Measurements from ENCODE around the gene PCDH10.

The PCDH10 gene

DNA sequence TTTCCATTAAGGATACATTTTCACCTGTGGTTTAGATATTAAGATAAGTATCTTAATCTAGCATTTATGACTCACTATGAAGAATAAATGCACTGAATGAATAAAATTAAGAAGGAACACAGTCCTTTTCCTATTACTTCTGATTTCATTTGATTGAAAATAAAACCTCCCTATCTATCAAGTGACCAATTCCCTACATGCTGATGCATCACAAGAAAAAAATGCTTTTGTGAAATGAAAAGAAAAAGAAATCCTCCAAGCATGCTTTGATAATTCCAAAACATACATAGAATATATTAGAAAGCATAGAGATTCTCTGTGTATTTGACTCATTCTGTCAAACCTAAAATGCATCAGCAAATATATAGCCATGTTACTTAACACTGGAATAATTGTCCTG, 37.1 kb downstream of the PCDH10 start:
- Histone ChIP-seq H3K9ac (no peak overlapping the region), H3K36me3 (ENCODE audit: insufficient read depth) (no peaks in the 10 kb centered on the region), H3K27ac (no peak overlapping the region), H3K4me1 (ENCODE audit: low read depth, poor library complexity, severe bottlenecking) (peaks cover 19% of the 10 kb centered on the region), H3K4me2 (no peak overlapping the region), H4K20me1 (ENCODE audit: insufficient read depth) (no peaks in the 10 kb centered on the region), H3K27me3 (ENCODE audit: insufficient read depth, low read depth) (no peaks in the 10 kb centered on the region), H3K79me2 (ENCODE audit: insufficient read depth, low read depth) (no peaks in the 10 kb centered on the region), H2AFZ (ENCODE audit: low read depth) (no peak overlapping the region), H3K4me3 (IDR thresholded peaks at IDR 0.05; ENCODE audit: insufficient read depth, low read depth, low read length) (no peak overlapping the region)
- TF ChIP-seq, protein P1, sequence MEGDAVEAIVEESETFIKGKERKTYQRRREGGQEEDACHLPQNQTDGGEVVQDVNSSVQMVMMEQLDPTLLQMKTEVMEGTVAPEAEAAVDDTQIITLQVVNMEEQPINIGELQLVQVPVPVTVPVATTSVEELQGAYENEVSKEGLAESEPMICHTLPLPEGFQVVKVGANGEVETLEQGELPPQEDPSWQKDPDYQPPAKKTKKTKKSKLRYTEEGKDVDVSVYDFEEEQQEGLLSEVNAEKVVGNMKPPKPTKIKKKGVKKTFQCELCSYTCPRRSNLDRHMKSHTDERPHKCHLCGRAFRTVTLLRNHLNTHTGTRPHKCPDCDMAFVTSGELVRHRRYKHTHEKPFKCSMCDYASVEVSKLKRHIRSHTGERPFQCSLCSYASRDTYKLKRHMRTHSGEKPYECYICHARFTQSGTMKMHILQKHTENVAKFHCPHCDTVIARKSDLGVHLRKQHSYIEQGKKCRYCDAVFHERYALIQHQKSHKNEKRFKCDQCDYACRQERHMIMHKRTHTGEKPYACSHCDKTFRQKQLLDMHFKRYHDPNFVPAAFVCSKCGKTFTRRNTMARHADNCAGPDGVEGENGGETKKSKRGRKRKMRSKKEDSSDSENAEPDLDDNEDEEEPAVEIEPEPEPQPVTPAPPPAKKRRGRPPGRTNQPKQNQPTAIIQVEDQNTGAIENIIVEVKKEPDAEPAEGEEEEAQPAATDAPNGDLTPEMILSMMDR (conservative IDR thresholded peaks at IDR 0.05; ENCODE audit: low read depth, low read length): no peak

DNA sequence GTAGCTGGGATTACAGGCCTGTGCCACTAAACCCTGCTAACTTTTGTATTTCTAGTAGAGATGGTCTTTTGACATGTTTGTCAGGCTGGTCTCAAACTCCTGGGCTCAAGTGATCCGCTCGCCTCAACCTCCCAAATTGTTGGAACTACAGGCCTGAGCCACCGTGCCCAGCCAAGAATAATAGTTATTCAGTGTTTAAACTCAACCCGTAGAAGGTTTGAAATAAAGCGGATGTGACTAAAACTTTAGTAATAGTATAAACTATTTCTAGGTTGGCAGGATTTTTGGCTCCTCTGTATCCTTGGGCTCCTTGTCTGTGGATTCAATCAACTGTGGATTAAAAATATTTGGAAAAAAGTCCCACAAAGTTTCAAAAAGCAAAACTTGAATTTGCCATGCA, 37.8 kb downstream of the PCDH10 start:
- Histone ChIP-seq H3K27me3 (ENCODE audit: insufficient read depth, low read depth) (no peaks in the 10 kb centered on the region), H3K27ac (no peak overlapping the region), H3K9ac (no peak overlapping the region), H3K36me3 (ENCODE audit: insufficient read depth) (no peaks in the 10 kb centered on the region), H4K20me1 (ENCODE audit: insufficient read depth) (no peaks in the 10 kb centered on the region), H3K4me1 (ENCODE audit: low read depth, poor library complexity, severe bottlenecking) (peaks cover 19% of the 10 kb centered on the region), H3K4me2 (no peak overlapping the region), H2AFZ (ENCODE audit: low read depth) (no peak overlapping the region), H3K4me3 (IDR thresholded peaks at IDR 0.05; ENCODE audit: insufficient read depth, low read depth, low read length) (no peak overlapping the region), H3K79me2 (ENCODE audit: insufficient read depth, low read depth) (no peaks in the 10 kb centered on the region)
- TF ChIP-seq, protein P1 (conservative IDR thresholded peaks at IDR 0.05; ENCODE audit: low read depth, low read length): no peak

DNA sequence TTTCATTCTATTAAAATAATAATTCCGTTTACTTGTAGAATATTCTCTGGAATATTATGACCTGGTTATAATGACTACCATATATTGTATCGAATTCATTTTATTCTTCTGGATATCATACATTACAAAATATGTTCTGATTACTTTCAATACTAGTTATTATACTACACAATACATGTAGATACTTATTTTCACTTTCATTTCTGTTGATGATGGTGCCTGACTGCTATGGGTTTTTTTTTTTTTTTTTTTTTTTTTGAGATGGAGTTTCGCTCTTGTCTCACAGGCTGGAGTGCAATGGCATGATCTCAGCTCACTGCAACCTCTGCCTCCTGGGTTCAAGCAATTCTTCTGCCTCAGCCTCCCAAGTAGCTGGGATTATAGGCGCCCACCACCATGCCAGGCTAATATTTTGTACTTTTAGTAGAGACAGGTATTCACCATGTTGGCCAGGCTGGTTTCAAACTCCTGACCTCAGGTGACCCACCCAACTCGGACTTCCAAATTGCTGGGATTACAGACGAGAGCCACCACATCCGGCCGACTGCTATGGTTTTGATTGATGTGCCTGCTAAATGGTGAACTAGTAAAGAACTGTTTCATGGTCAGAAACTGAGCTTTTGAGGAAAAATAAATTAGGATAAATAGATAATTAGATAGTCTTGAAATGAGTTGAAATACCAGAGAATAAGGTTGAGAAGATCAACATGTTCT, 39.5 kb downstream of the PCDH10 start:
- H2AFZ ChIP-seq (ENCODE audit: low read depth): peak overlapping the region; percentile 37

DNA sequence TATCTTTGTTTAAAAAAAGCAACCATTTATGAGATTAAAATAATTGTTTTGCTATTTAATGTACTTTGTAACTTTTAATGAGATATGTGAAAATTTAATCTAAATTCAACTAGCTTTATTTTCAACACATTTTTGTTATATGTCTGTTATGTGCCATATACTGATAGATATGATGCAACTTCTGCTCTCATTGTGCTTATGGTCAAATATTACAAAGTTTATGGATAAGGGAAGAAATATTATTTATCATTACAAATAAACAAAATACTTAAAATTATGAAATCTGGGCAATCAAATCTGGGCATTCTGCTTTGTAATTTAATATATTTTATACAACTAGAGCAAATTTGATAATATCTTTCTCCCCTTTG, 40.0 kb downstream of the PCDH10 start:
- Histone ChIP-seq H3K4me3 (IDR thresholded peaks at IDR 0.05; ENCODE audit: insufficient read depth, low read depth, low read length) (no peak overlapping the region), H3K27ac (peak overlapping the region; percentile 45), H3K4me2 (peak overlapping the region; percentile 40), H3K36me3 (ENCODE audit: insufficient read depth) (no peaks in the 10 kb centered on the region), H2AFZ (ENCODE audit: low read depth) (peak overlapping the region; percentile 37; the same call in 1 of the 2 replicates), H4K20me1 (ENCODE audit: insufficient read depth) (no peaks in the 10 kb centered on the region), H3K9ac (0 out of 2 replicates have a peak overlapping the region, but pooled peaks have one; percentile 21), H3K27me3 (ENCODE audit: insufficient read depth, low read depth) (no peaks in the 10 kb centered on the region), H3K4me1 (ENCODE audit: low read depth, poor library complexity, severe bottlenecking) (peaks cover 19% of the 10 kb centered on the region), H3K79me2 (ENCODE audit: insufficient read depth, low read depth) (no peaks in the 10 kb centered on the region)
- TF ChIP-seq, protein P1 (conservative IDR thresholded peaks at IDR 0.05; ENCODE audit: low read depth, low read length): no peak

More for the DNA sequence above, 39.5 kb downstream of the PCDH10 start:
- Histone ChIP-seq H3K9ac (peak overlapping the region; percentile 21; the same call in 1 of the 2 replicates), H3K4me2 (peak overlapping the region; percentile 59), H3K79me2 (ENCODE audit: insufficient read depth, low read depth) (no peaks in the 10 kb centered on the region), H3K4me1 (ENCODE audit: low read depth, poor library complexity, severe bottlenecking) (peaks cover 19% of the 10 kb centered on the region), H3K4me3 (IDR thresholded peaks at IDR 0.05; ENCODE audit: insufficient read depth, low read depth, low read length) (no peak overlapping the region), H3K36me3 (ENCODE audit: insufficient read depth) (no peaks in the 10 kb centered on the region), H3K27ac (peak overlapping the region; percentile 45), H4K20me1 (ENCODE audit: insufficient read depth) (no peaks in the 10 kb centered on the region), H3K27me3 (ENCODE audit: insufficient read depth, low read depth) (no peaks in the 10 kb centered on the region)
- TF ChIP-seq, protein P1 (conservative IDR thresholded peaks at IDR 0.05; ENCODE audit: low read depth, low read length): no peak
